HepG2 (cell line): ENCODE data around the gene AFAP1L2. TPM values are rescaled to one million over a fixed set of nuclear protein-coding genes. Genes with fewer than 3 reads are reported as not detected.
A peak's percentile ranks its signal among the peaks of the same experiment; 100 is the strongest.

ENCODE experiments used
- ATAC-seq: fragments of 200-7000 bp; cut with Tn5 transposase; 3 replicates; pipeline ENCODE4 v1.9.1; 2020; ENCODE audit warnings: mild to moderate bottlenecking, moderate library complexity
- BruUV-seq: library from RNA; stranded (reverse); fragments of 400-500 nt; replicated peaks from 2 replicates; lab custom pipeline; 2021; lab: Mats Ljungman, UMichigan
- CTCF ChIA-PET: fragments of 300-600 bp; formaldehyde crosslinking; extraction: SDS; loops from one replicate; lab custom pipeline; 2021; ENCODE audit warnings: low total read pairs, inconsistent platforms, low intra/inter-chr PET ratio; lab: Yijun Ruan, JAX
- POLR2A ChIA-PET: fragments of 350-600 bp; sonication (Branson Sonifier 250); formaldehyde crosslinking; loops from one replicate; lab custom pipeline; 2020; ENCODE audit warnings: antibody characterized with exemption, inconsistent platforms; lab: Yijun Ruan, JAX
- DNase-seq: peaks from one replicate; pipeline ENCODE4 v3.0.0-alpha.2; 2015; ENCODE audit warnings: low spot score
- FAIRE-seq: peaks from 3 replicates; lab custom pipeline; 2011; peaks lifted over from hg19 to GRCh38; lab: Jason Lieb, UNC
- H2AFZ ChIP-seq: one replicate; pipeline ENCODE4 v1.6.1; 2011; ENCODE audit warnings: low read length, inconsistent platforms
- H3K27ac ChIP-seq: fragments of 300-600 bp; 3 replicates; pipeline ENCODE4 v1.8.0; 2011; ENCODE audit warnings: mixed run types, mild to moderate bottlenecking, mixed read lengths, low read length, inconsistent platforms; ENCODE audit not compliant: insufficient read depth; ENCODE audit errors: extremely low read length
- H3K27me3 ChIP-seq, 2 experiments: fragments of 200-600 bp in 1 of 2; 2 replicates in 1 of 2; 3 replicates in 1 of 2; pipeline versions ENCODE4 v1.6.0 to v1.8.0; 2011; ENCODE audit warnings: low read length in 2 of 2, mild to moderate bottlenecking in 2 of 2, moderate library complexity in 2 of 2, inconsistent platforms in 1 of 2; ENCODE audit not compliant: insufficient read depth in 2 of 2, control insufficient read depth in 1 of 2
- H3K36me3 ChIP-seq, 2 experiments: fragments of 200-600 bp in 1 of 2; replicated peaks in 1 of 2; 2 replicates in 1 of 2; 3 replicates in 1 of 2; pipeline versions ENCODE4 v1.5.1 to v1.8.0; 2011; ENCODE audit warnings: low read length in 2 of 2, inconsistent platforms in 1 of 2; ENCODE audit not compliant: insufficient read depth in 2 of 2, control insufficient read depth in 1 of 2
- H3K4me1 ChIP-seq: 2 replicates; pipeline ENCODE4 v1.5.1; 2012; ENCODE audit warnings: low read length, inconsistent platforms; ENCODE audit not compliant: insufficient read depth
- H3K4me2 ChIP-seq: 2 replicates; pipeline ENCODE4 v1.6.0; 2011; ENCODE audit warnings: low read depth, low read length, inconsistent platforms
- H3K4me3 ChIP-seq, 3 experiments: fragments of 200-600 bp in 1 of 3; sonication (generic), shearing (Covaris generic) in 1 of 3; replicated peaks in 1 of 3; 2 replicates each; pipeline ENCODE4 v1.5.1; 2011 to 2016; ENCODE audit warnings: low read length in 3 of 3, inconsistent platforms in 2 of 3, low read depth in 2 of 3, mild to moderate bottlenecking in 2 of 3, control low read depth in 1 of 3, mixed read lengths in 1 of 3; ENCODE audit not compliant: insufficient read depth in 1 of 3
- H3K79me2 ChIP-seq: one replicate; pipeline ENCODE4 v1.6.1; 2011; ENCODE audit warnings: low read length, inconsistent platforms; ENCODE audit not compliant: insufficient read depth
- H3K9ac ChIP-seq: 2 replicates; pipeline ENCODE4 v1.6.0; 2011; ENCODE audit warnings: mild to moderate bottlenecking, low read depth, low read length, inconsistent platforms; ENCODE audit not compliant: insufficient read depth
- H3K9me3 ChIP-seq: 2 replicates; pipeline ENCODE4 v1.5.1; 2012; ENCODE audit warnings: mild to moderate bottlenecking, low read length
- H4K20me1 ChIP-seq: 2 replicates; pipeline ENCODE4 v1.6.0; 2011; ENCODE audit warnings: inconsistent platforms, mild to moderate bottlenecking, low read length, moderate library complexity; ENCODE audit not compliant: insufficient read depth
- LBX2 ChIP-seq: sonication (generic); formaldehyde crosslinking; IDR thresholded peaks from 2 replicates; pipeline ENCODE4 v1.5.0; 2020; ENCODE audit warnings: missing genetic modification reagents, mild to moderate bottlenecking, borderline replicate concordance
- ONECUT2 ChIP-seq: sonication (generic); formaldehyde crosslinking; IDR thresholded peaks from 2 replicates; pipeline ENCODE4 v1.4.0; 2020; ENCODE audit warnings: missing genetic modification reagents
- POLR2AphosphoS2 ChIP-seq: IDR thresholded peaks from 2 replicates; pipeline ENCODE4 v1.6.1; 2011; ENCODE audit warnings: low read depth, low read length, improper control_type of control experiment
- SKI ChIP-seq: fragments of 450-650 bp; IDR thresholded peaks from one replicate; pipeline ENCODE4 v1.6.1; 2018; ENCODE audit warnings: mild to moderate bottlenecking; ENCODE audit not compliant: partially characterized antibody
- TP53 ChIP-seq: sonication (generic); formaldehyde crosslinking; conservative IDR thresholded peaks from 2 replicates; pipeline ENCODE4 v1.4.0; 2020; ENCODE audit warnings: missing genetic modification reagents
- ZFP41 ChIP-seq: sonication (generic); formaldehyde crosslinking; IDR thresholded peaks from 2 replicates; pipeline ENCODE4 v1.4.0; 2020; ENCODE audit warnings: mild to moderate bottlenecking, missing genetic modification reagents, borderline replicate concordance
- ZNF432 ChIP-seq: sonication (generic); formaldehyde crosslinking; IDR thresholded peaks from 2 replicates; pipeline ENCODE4 v1.5.0; 2020; ENCODE audit warnings: missing genetic modification reagents, mild to moderate bottlenecking, borderline replicate concordance
- ZNF501 ChIP-seq: sonication (generic); formaldehyde crosslinking; IDR thresholded peaks from 2 replicates; pipeline ENCODE4 v1.5.1; 2020; ENCODE audit warnings: mild to moderate bottlenecking, moderate library complexity, missing genetic modification reagents
- ZNF710 ChIP-seq: sonication (generic); formaldehyde crosslinking; IDR thresholded peaks from 2 replicates; pipeline ENCODE4 v1.5.0; 2020; ENCODE audit warnings: mild to moderate bottlenecking, missing genetic modification reagents, borderline replicate concordance
- WGBS: methylation state at CpG from one replicate; pipeline ENCODE4 v1.1.6; 2017; ENCODE audit warnings: low lambda C conversion rate; 5-methylcytosine and 5-hydroxymethylcytosine counted together
- in situ Hi-C: cut with HindIII; loops from 2 replicates; pipeline ENCODE4 v1.10.0; 2017; ENCODE audit warnings: low pct_unique_long_range_greater_than_20kb; ENCODE audit not compliant: extremely low pct_ligation_motif_present
- intact Hi-C: fragments of 100-400 bp; cut with micrococcal nuclease; formaldehyde crosslinking; loops from one replicate; pipeline ENCODE4 v1.10.0; 2022; ENCODE audit not compliant: unreplicated experiment
- polyA plus RNA-seq, 8 experiments: library from polyadenylated mRNA; depleted of rRNA in 3 of 8; stranded (reverse) in 7 of 8; unstranded in 1 of 8; fragments of >200 nt; fragmentation: Illumina TruSeq in 4 of 8; extraction: Trizol in 4 of 8; gene quantifications; 2 replicates each; pipeline versions ENCODE4 v1.2.1 to v1.2.3, GENCODE V29; 2011 to 2016; ENCODE audit warnings: low read depth in 4 of 8, missing spikeins in 1 of 8, mixed read lengths in 1 of 8; ENCODE audit not compliant: insufficient read depth in 1 of 8
- total RNA-seq, 5 experiments: library from RNA; depleted of rRNA; stranded (reverse); fragments of >200 nt; fragmentation: Illumina TruSeq; extraction: Trizol; gene quantifications; 2 replicates each; pipeline ENCODE4 v1.2.3, GENCODE V29; 2016; ENCODE audit warnings: low read depth in 1 of 5
- TF ChIP-seq, protein P1 (sequence below): sonication (generic); IDR thresholded peaks from 2 replicates; pipeline ENCODE4 v1.6.1; 2016; ENCODE audit warnings: low read depth, borderline replicate concordance

Gene AFAP1L2
- total and polyA plus RNA-seq, 2 of the 13 experiments (the other 11 are each of a cell fraction or from before 2014, with no cell fraction given): not detected

GRCh38 chr10:114397651-114398145 lies 6.6 kb downstream of the AFAP1L2 start:
- Histone ChIP-seq H3K79me2 (no peaks in the 10 kb centered on the region), H3K4me1 (no peaks in the 10 kb centered on the region), H2AFZ (no peak overlapping the region), H3K9ac (no peak overlapping the region), H3K36me3 (no peaks in the 10 kb centered on the region), H3K4me2 (no peak overlapping the region), H3K4me3 (no peak overlapping the region), H4K20me1 (no peaks in the 10 kb centered on the region), H3K27ac (no peak overlapping the region)
- FAIRE-seq: no peak
- no peak for DNase-seq
- CTCF ChIA-PET: no interaction called here
- BruUV-seq: no TSS peak
- POLR2A ChIA-PET: no interaction called here
- in situ Hi-C loops: no loop called here
- TF ChIP-seq ZNF710 (CRISPR knock-in tag) (no peak), POLR2AphosphoS2 (no peak)
- TF ChIP-seq, all 625 proteins: peak for 0
- 24% methylated on average over 5 of the region's 6 CpGs for WGBS
- Histone ChIP-seq H3K9me3 (no peaks in the 10 kb centered on the region), H3K27me3 (peaks cover 5 to 76% of the 10 kb centered on the region in 2 experiments; a peak in 4 of 5 replicates)
- ATAC-seq: peak; percentile 57
- intact Hi-C loops: no loop called here

GRCh38 chr10:114396464-114396863 lies 7.8 kb downstream of the AFAP1L2 start:
- CTCF ChIA-PET: no interaction called here
- POLR2A ChIA-PET: no interaction called here
- 0% methylated on average over 2 of the region's 2 CpGs for WGBS
- in situ Hi-C loops: no loop called here
- H3K4me2 ChIP-seq: no peak overlapping the region
- H3K9ac ChIP-seq: no peak overlapping the region
- intact Hi-C loops: no loop called here
- no peak overlapping the region for H3K27ac ChIP-seq
- FAIRE-seq (no peak), DNase-seq (no peak), ATAC-seq (no peak)
- peaks cover 5 to 78% of the 10 kb centered on the region in 2 experiments; a peak in 4 of 5 replicates for H3K27me3 ChIP-seq
- H3K4me3 ChIP-seq: no peak overlapping the region
- no peak overlapping the region for H2AFZ ChIP-seq
- no peaks in the 10 kb centered on the region for H4K20me1 ChIP-seq
- H3K79me2 ChIP-seq: no peaks in the 10 kb centered on the region
- no TSS peak for BruUV-seq
- H3K9me3 ChIP-seq: no peaks in the 10 kb centered on the region
- H3K4me1 ChIP-seq: no peaks in the 10 kb centered on the region
- TF ChIP-seq TP53 (CRISPR knock-in tag) (no peak), ONECUT2 (CRISPR knock-in tag) (no peak), ZNF501 (no peak), LBX2 (CRISPR knock-in tag) (no peak), ZFP41 (CRISPR knock-in tag) (no peak), ZNF432 (CRISPR knock-in tag) (no peak), SKI (no peak)
- TF ChIP-seq, protein P1, sequence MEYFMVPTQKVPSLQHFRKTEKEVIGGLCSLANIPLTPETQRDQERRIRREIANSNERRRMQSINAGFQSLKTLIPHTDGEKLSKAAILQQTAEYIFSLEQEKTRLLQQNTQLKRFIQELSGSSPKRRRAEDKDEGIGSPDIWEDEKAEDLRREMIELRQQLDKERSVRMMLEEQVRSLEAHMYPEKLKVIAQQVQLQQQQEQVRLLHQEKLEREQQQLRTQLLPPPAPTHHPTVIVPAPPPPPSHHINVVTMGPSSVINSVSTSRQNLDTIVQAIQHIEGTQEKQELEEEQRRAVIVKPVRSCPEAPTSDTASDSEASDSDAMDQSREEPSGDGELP: no peak
- no peaks in the 10 kb centered on the region for H3K36me3 ChIP-seq
